ENCODE measurements around the gene P2RX7.

DNA sequence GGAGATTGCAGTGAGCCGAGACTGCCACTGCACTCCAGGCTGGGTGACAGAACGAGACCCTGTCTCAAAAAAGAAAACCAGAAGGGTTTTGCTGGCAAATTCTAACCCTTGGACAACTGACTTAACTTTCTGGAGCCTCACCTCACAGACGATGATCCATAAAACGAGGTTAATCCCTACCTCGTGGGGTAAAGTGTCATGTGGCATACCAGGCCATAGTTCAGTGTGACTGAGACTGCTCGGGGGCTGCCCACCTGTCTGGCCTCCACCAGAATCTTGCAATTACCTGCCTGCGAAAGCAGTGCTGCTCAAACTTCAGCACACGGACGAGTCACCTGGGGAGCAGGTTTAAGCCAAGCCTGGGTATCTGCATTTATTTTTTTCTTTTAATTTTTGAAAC, 104.1 kb downstream of the P2RX7 start:
- TF ChIP-seq, protein P1, sequence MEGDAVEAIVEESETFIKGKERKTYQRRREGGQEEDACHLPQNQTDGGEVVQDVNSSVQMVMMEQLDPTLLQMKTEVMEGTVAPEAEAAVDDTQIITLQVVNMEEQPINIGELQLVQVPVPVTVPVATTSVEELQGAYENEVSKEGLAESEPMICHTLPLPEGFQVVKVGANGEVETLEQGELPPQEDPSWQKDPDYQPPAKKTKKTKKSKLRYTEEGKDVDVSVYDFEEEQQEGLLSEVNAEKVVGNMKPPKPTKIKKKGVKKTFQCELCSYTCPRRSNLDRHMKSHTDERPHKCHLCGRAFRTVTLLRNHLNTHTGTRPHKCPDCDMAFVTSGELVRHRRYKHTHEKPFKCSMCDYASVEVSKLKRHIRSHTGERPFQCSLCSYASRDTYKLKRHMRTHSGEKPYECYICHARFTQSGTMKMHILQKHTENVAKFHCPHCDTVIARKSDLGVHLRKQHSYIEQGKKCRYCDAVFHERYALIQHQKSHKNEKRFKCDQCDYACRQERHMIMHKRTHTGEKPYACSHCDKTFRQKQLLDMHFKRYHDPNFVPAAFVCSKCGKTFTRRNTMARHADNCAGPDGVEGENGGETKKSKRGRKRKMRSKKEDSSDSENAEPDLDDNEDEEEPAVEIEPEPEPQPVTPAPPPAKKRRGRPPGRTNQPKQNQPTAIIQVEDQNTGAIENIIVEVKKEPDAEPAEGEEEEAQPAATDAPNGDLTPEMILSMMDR (conservative IDR thresholded peaks at IDR 0.05; ENCODE audit: low read depth, low read length) = no peak
- TF ChIP-seq EZH2 (IDR thresholded peaks at IDR 0.05; ENCODE audit: borderline replicate concordance, low read depth, low read length, poor library complexity, severe bottlenecking) = no peak

All from A673 (cell line).